Chondrocyte (in vitro differentiated cells): ENCODE data around the gene XYLT2. TPM values are rescaled to one million over a fixed set of nuclear protein-coding genes. Genes with fewer than 3 reads are reported as not detected.

Experiments used
- DNase-seq: peaks from one replicate; pipeline ENCODE4 v3.0.0; 2021; ENCODE audit warnings: mixed read lengths, low spot score
- H3K27ac Mint-ChIP-seq: one replicate; pipeline ENCODE4 v1.8.0; 2021; ENCODE audit warnings: mild to moderate bottlenecking, moderate library complexity, mixed read lengths; ENCODE audit not compliant: unreplicated experiment
- H3K27me3 Mint-ChIP-seq: 2 replicates; pipeline ENCODE4 v1.8.0; 2021; ENCODE audit warnings: low read depth, mixed read lengths
- H3K36me3 Mint-ChIP-seq: 2 replicates; pipeline ENCODE4 v1.8.0; 2021; ENCODE audit warnings: low read depth, mixed read lengths
- H3K4me1 Mint-ChIP-seq: 2 replicates; pipeline ENCODE4 v1.8.0; 2021; ENCODE audit warnings: low read depth, mild to moderate bottlenecking, mixed read lengths
- H3K4me3 Mint-ChIP-seq: one replicate; pipeline ENCODE4 v1.8.0; 2021; ENCODE audit warnings: mild to moderate bottlenecking, moderate library complexity, mixed read lengths; ENCODE audit not compliant: unreplicated experiment
- H3K9me3 Mint-ChIP-seq: 2 replicates; pipeline ENCODE4 v1.8.0; 2021; ENCODE audit warnings: low read depth, mixed read lengths
- total RNA-seq: library from RNA; stranded (reverse); gene quantifications from 3 replicates; pipeline ENCODE4 v1.2.1, GENCODE V29; 2021
- TF ChIP-seq, protein P1 (sequence below): fragments of 200-600 bp; sonication (generic); IDR thresholded peaks from 2 replicates; pipeline ENCODE4 v1.5.0; 2021; ENCODE audit warnings: antibody characterized with exemption, mild to moderate bottlenecking, moderate library complexity

The XYLT2 gene
- total RNA-seq, 1 donor from 2014 or later = 34.1 TPM

DNA sequence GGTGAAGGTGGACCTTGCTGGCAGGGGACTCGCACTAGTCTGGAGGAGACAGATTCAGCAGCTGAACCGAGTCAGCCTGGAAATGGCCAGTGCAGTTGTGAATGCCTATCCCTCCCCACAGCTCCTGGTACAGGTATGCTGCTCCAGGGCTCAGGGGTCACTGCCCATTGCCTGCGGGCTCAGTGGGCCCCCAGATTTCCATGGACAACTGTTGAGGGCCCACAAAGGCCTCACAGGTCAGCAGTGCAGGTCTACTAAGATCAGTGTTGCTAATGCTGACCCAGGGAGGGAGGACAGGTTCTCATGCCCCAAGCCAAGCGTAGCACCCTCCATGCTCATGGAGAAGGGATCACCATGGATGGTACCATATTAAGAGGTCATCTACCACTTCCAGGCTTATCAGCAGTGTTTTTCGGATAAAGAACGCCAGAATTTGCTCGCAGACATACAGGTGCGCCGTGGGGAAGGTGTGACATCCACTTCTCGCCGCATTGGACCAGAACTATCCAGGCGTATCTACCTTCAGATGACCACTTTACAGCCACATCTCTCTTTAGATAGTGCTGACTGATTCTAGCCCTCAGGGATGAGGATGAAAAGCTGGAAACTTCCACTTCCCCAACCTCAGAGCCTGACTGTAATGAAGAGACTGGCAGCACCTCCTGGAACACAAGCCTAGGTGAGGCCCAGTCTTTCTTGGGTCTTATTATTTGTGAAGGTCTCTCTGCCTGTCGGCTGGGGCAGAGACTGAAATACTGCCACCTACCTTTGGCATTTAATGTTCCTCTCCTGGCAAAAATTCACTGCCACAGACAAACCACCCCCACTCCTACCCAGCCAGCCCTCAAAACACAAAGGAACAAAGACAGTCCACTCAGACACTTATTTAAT lies 34.7 kb downstream of the XYLT2 start:
- DNase-seq = peak; percentile 47
- H3K27ac Mint-ChIP-seq = no peak overlapping the region
- H3K27me3 Mint-ChIP-seq = no peaks in the 10 kb centered on the region
- H3K4me1 Mint-ChIP-seq = no peaks in the 10 kb centered on the region
- peaks cover 34% of the 10 kb centered on the region for H3K36me3 Mint-ChIP-seq
- TF ChIP-seq, protein P1, sequence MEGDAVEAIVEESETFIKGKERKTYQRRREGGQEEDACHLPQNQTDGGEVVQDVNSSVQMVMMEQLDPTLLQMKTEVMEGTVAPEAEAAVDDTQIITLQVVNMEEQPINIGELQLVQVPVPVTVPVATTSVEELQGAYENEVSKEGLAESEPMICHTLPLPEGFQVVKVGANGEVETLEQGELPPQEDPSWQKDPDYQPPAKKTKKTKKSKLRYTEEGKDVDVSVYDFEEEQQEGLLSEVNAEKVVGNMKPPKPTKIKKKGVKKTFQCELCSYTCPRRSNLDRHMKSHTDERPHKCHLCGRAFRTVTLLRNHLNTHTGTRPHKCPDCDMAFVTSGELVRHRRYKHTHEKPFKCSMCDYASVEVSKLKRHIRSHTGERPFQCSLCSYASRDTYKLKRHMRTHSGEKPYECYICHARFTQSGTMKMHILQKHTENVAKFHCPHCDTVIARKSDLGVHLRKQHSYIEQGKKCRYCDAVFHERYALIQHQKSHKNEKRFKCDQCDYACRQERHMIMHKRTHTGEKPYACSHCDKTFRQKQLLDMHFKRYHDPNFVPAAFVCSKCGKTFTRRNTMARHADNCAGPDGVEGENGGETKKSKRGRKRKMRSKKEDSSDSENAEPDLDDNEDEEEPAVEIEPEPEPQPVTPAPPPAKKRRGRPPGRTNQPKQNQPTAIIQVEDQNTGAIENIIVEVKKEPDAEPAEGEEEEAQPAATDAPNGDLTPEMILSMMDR = peak; percentile 34
- no peaks in the 10 kb centered on the region for H3K9me3 Mint-ChIP-seq
- no peak overlapping the region for H3K4me3 Mint-ChIP-seq

DNA sequence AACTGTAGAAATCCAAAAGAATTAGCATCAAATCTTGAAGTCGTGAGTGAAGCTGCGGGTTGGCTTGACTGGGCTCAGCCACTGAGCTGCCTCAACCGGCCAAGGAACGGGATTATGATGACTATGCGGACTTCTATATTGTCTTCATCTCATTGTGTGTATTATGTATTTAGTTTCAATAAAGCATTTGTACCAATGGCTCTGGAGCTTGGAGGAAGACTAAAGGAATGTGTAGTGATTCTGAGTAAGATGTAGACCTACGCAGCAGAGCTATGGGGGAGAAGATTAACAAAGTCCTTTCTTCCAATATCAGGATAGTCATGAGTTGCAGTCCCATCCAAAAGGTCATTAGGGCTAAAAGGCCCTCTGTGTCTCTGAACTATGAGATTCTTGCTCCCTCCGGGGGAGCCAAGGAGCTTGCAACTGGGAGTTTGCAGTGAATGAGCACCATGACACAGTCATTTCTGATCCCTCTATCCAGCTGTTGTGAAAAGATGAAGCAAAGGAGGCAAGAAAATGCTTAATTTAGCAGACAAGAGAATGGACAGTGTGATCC lies 35.4 kb downstream of the XYLT2 start:
- H3K4me3 Mint-ChIP-seq = no peak overlapping the region
- H3K27me3 Mint-ChIP-seq = no peaks in the 10 kb centered on the region
- peak; percentile 10 for DNase-seq
- H3K9me3 Mint-ChIP-seq = no peaks in the 10 kb centered on the region
- H3K4me1 Mint-ChIP-seq = peaks cover under 1% of the 10 kb centered on the region
- TF ChIP-seq, protein P1 = no peak
- H3K27ac Mint-ChIP-seq = no peak overlapping the region
- H3K36me3 Mint-ChIP-seq = peaks cover 39% of the 10 kb centered on the region

DNA sequence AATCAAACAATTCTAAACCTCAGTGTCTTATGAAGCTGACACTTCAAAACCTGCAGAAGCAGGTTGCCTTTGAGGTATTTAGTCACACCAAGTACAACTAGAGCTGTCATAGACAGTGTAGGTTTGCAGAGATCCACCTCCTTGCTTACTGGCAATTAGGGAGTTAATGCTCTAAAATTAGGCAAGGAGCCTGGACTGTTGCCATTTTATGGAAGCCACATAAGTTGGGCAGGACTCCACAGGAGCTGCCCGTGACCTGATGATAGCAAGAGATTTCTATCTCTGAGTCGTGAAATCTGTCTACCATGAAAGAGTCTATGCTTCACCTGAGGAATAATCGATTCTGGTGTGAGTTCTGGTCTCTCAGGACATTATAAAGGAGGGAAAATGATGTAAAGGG lies 36.0 kb downstream of the XYLT2 start:
- DNase-seq = no peak
- peaks cover 45% of the 10 kb centered on the region for H3K36me3 Mint-ChIP-seq
- no peaks in the 10 kb centered on the region for H3K27me3 Mint-ChIP-seq
- H3K27ac Mint-ChIP-seq = no peak overlapping the region
- no peak overlapping the region for H3K4me3 Mint-ChIP-seq
- H3K9me3 Mint-ChIP-seq = no peaks in the 10 kb centered on the region
- TF ChIP-seq, protein P1 = no peak
- peaks cover 7% of the 10 kb centered on the region for H3K4me1 Mint-ChIP-seq

DNA sequence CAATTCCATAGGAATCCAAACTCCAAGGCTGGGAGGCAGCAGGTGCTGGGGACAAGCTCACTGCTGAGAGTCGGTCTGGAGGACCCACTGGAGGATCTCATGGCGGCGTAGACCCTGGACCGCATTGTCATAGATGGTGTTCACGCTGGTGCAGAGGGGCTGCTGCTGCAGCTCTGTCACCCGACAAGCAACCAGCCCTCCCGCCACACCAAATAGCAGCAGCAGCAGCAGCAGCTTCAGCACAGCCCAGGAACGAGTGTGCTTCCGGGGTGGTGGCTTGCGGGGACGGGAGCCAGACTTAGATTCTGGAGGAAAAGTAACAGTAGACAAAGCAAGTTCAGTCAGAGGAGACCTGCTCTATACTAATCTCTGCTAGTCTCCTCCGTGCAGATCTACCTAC lies 37.0 kb downstream of the XYLT2 start:
- no peak overlapping the region for H3K4me3 Mint-ChIP-seq

DNA sequence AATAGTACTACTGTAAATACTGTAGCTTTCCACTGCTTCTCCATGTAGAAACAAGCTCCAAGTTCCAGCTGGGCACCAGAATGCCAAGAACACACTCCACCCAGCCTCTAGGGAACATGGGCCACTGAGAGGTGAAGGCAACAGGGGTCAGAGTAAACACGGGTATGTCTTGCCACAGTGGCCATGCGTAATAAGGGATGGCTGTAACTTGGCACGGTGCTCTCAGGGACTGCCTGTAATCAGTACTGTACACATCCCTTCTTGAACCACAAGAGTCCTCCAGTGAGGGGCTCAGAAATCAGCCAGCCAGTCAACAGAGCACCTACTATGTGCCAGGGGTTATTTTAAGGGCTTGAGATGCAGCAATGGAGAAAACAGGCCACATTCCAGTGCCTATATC lies 40.6 kb downstream of the XYLT2 start:
- Mint-ChIP-seq H3K36me3 (peaks cover 62% of the 10 kb centered on the region), H3K9me3 (no peaks in the 10 kb centered on the region), H3K4me3 (no peak overlapping the region), H3K27me3 (no peaks in the 10 kb centered on the region), H3K4me1 (peaks cover 16% of the 10 kb centered on the region), H3K27ac (no peak overlapping the region)
- DNase-seq = no peak
- TF ChIP-seq, protein P1 = no peak

More for the DNA sequence above, 37.0 kb downstream of the XYLT2 start:
- Mint-ChIP-seq H3K27me3 (no peaks in the 10 kb centered on the region), H3K9me3 (no peaks in the 10 kb centered on the region), H3K4me1 (peaks cover 15% of the 10 kb centered on the region), H3K36me3 (peaks cover 55% of the 10 kb centered on the region), H3K27ac (no peak overlapping the region)
- peak; percentile 57 for DNase-seq
- TF ChIP-seq, protein P1 = no peak
